ENCODE results near the gene IL1RAP.

The IL1RAP gene

DNA sequence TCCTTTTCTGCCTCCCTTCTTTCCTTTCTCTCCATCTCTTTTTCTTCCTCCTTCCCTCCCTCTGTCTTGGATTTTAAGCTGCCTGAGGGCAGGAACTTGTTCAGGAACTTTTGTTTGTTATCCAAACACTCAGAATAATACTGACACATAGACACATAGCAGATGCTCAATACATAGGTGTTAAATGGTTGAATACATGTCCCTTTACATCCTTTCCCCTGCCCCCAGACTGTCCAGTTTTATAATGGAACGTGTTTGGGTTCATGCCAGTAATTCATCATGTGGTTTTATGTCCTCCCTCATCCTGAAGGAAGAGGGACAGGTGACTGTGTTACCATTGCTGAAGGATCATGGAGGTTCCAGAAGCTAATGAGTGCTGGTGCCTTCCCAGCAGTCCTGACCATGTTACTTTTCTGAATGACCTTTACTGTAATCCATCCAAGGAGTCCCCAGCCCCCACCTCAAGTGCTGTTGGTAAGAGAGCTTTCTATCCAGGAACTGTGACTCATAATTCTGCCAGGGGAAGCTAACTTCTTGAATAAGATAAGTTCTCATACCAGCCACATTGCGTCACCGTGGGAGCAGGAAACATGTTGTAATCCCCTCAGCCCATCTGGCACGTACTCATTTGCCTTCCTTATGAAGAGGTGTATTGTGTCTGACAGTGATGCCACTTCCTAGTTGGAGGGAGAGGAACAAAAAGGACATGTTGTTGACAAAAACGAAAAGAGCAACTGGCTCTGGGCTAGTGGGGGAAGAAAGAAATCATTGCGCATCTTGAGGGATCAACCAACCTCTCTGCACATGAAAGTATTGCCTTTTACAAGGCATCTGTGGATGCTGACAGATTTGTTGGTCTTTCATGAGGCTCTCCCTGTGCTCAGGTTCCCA, 52.4 kb downstream of the IL1RAP start:
- H3K27ac ChIP-seq (ENCODE audit: low read depth, low read length): no peak overlapping the region

DNA sequence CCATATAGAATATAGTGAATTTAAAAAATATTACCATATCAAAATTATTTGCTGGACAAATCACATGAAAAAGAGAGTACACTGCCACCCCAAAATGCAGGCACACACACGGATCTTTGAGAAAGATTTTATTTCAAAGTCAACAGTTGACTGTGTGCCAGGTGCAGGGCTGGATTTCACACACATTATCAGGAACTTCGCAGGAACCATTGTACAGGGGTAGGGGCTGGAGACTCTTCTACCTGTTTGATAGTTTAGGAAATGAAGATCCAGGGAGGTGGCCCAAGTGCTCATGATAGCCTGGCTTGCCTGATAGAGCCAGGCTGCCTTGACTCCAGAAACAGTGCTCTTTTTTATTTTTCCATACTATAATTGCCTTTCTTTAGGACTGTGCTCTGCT, 54.2 kb downstream of the IL1RAP start:
- no peaks in the 10 kb centered on the region for H3K4me1 ChIP-seq (ENCODE audit: control insufficient read depth in 1 of 2, insufficient read depth in 2 of 2, low read length in 2 of 2)
- no peaks in the 10 kb centered on the region for H3K27me3 ChIP-seq (ENCODE audit: control insufficient read depth in 1 of 2, insufficient read depth in 2 of 2, low read length in 2 of 2)
- H3K9me3 ChIP-seq (ENCODE audit: control insufficient read depth in 1 of 2, low read length in 2 of 2): no peaks in the 10 kb centered on the region
- no peak overlapping the region for H3K9ac ChIP-seq (ENCODE audit: low read depth in 1 of 2, low read length in 2 of 2)
- no peak overlapping the region for H3K27ac ChIP-seq (ENCODE audit: low read depth, low read length)
- H3K4me3 ChIP-seq (ENCODE audit: low read depth in 1 of 2, low read length in 2 of 2): no peak overlapping the region
- no peaks in the 10 kb centered on the region for H3K36me3 ChIP-seq (ENCODE audit: control insufficient read depth in 1 of 2, insufficient read depth in 2 of 2, low read length in 2 of 2)

More for the DNA sequence above, 52.4 kb downstream of the IL1RAP start:
- Histone ChIP-seq H3K27me3 (ENCODE audit: control insufficient read depth in 1 of 2, insufficient read depth in 2 of 2, low read length in 2 of 2) (no peaks in the 10 kb centered on the region), H3K9ac (ENCODE audit: low read depth in 1 of 2, low read length in 2 of 2) (no peak overlapping the region), H3K36me3 (ENCODE audit: control insufficient read depth in 1 of 2, insufficient read depth in 2 of 2, low read length in 2 of 2) (no peaks in the 10 kb centered on the region), H3K9me3 (ENCODE audit: control insufficient read depth in 1 of 2, low read length in 2 of 2) (no peaks in the 10 kb centered on the region), H3K4me1 (ENCODE audit: control insufficient read depth in 1 of 2, insufficient read depth in 2 of 2, low read length in 2 of 2) (no peaks in the 10 kb centered on the region), H3K4me3 (ENCODE audit: low read depth in 1 of 2, low read length in 2 of 2) (no peak overlapping the region)

DNA sequence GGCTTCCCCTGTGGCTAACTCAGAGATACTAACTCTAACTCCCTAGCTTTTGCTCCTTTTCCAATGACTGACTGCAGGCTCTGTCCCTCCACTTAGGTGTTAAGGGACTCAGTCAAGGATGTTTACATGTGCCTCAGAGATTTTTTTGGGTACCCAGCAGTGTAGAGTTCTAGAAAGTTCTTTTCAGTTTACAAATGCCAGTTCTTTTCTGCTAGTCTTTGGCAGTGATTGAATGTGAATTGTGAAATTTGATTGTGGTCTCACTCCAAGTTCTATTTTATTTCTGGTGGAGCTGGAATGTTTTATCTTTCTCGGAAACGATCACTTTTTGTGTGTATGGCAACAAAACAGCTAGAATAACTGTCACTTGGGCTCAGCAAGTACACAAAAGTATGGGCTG, 60.6 kb downstream of the IL1RAP start:
- Histone ChIP-seq H3K36me3 (ENCODE audit: control insufficient read depth in 1 of 2, insufficient read depth in 2 of 2, low read length in 2 of 2) (no peaks in the 10 kb centered on the region), H3K27me3 (ENCODE audit: control insufficient read depth in 1 of 2, insufficient read depth in 2 of 2, low read length in 2 of 2) (no peaks in the 10 kb centered on the region), H3K9me3 (ENCODE audit: control insufficient read depth in 1 of 2, low read length in 2 of 2) (no peaks in the 10 kb centered on the region), H3K4me3 (ENCODE audit: low read depth in 1 of 2, low read length in 2 of 2) (no peak overlapping the region), H3K9ac (ENCODE audit: low read depth in 1 of 2, low read length in 2 of 2) (no peak overlapping the region), H3K4me1 (ENCODE audit: control insufficient read depth in 1 of 2, insufficient read depth in 2 of 2, low read length in 2 of 2) (no peaks in the 10 kb centered on the region), H3K27ac (ENCODE audit: low read depth, low read length) (no peak overlapping the region)

GRCh38 chr3:190575437-190576185, 61.7 kb downstream of the IL1RAP start:
- Histone ChIP-seq H3K4me1 (ENCODE audit: control insufficient read depth in 1 of 2, insufficient read depth in 2 of 2, low read length in 2 of 2) (no peaks in the 10 kb centered on the region), H3K9me3 (ENCODE audit: control insufficient read depth in 1 of 2, low read length in 2 of 2) (no peaks in the 10 kb centered on the region), H3K4me3 (ENCODE audit: low read depth in 1 of 2, low read length in 2 of 2) (no peak overlapping the region), H3K9ac (ENCODE audit: low read depth in 1 of 2, low read length in 2 of 2) (no peak overlapping the region), H3K36me3 (ENCODE audit: control insufficient read depth in 1 of 2, insufficient read depth in 2 of 2, low read length in 2 of 2) (no peaks in the 10 kb centered on the region), H3K27ac (ENCODE audit: low read depth, low read length) (no peak overlapping the region), H3K27me3 (ENCODE audit: control insufficient read depth in 1 of 2, insufficient read depth in 2 of 2, low read length in 2 of 2) (no peaks in the 10 kb centered on the region)

GRCh38 chr3:190577225-190577624, 63.3 kb downstream of the IL1RAP start:
- Histone ChIP-seq H3K36me3 (ENCODE audit: control insufficient read depth in 1 of 2, insufficient read depth in 2 of 2, low read length in 2 of 2) (no peaks in the 10 kb centered on the region), H3K4me1 (ENCODE audit: control insufficient read depth in 1 of 2, insufficient read depth in 2 of 2, low read length in 2 of 2) (no peaks in the 10 kb centered on the region), H3K27me3 (ENCODE audit: control insufficient read depth in 1 of 2, insufficient read depth in 2 of 2, low read length in 2 of 2) (no peaks in the 10 kb centered on the region), H3K9me3 (ENCODE audit: control insufficient read depth in 1 of 2, low read length in 2 of 2) (no peaks in the 10 kb centered on the region), H3K4me3 (ENCODE audit: low read depth in 1 of 2, low read length in 2 of 2) (no peak overlapping the region), H3K27ac (ENCODE audit: low read depth, low read length) (no peak overlapping the region), H3K9ac (ENCODE audit: low read depth in 1 of 2, low read length in 2 of 2) (no peak overlapping the region)

DNA sequence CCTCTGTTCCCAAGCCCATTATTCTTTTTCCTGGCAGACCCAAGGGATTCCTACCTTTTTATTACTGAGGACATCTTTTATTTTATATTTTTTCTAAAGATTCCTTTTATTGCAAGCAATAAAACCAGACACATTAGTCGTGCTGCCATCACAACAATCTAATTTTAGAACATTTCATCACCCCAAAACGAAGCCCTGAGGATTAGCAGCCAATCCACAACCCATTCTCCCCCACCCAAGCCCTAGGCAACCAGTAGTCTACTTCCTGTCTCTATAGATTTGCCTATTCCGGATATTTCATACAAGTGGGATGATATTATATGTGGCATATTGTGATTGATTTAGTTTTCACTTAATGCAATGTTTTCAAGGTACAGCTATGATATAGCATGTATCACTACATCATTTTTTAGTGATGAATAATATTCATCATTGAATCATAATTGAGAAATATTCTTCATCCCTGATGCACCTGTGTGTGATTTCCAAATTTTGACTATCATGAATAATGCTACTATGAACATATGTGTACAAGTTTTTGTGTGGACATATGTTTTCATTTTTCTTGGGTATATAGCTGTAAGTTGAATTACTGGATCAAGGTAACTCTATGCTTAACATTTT, 65.7 kb downstream of the IL1RAP start:
- Histone ChIP-seq H3K4me3 (ENCODE audit: low read depth in 1 of 2, low read length in 2 of 2) (no peak overlapping the region), H3K9me3 (ENCODE audit: control insufficient read depth in 1 of 2, low read length in 2 of 2) (no peaks in the 10 kb centered on the region), H3K9ac (ENCODE audit: low read depth in 1 of 2, low read length in 2 of 2) (no peak overlapping the region), H3K36me3 (ENCODE audit: control insufficient read depth in 1 of 2, insufficient read depth in 2 of 2, low read length in 2 of 2) (no peaks in the 10 kb centered on the region), H3K4me1 (ENCODE audit: control insufficient read depth in 1 of 2, insufficient read depth in 2 of 2, low read length in 2 of 2) (no peaks in the 10 kb centered on the region), H3K27ac (ENCODE audit: low read depth, low read length) (no peak overlapping the region), H3K27me3 (ENCODE audit: control insufficient read depth in 1 of 2, insufficient read depth in 2 of 2, low read length in 2 of 2) (no peaks in the 10 kb centered on the region)

DNA sequence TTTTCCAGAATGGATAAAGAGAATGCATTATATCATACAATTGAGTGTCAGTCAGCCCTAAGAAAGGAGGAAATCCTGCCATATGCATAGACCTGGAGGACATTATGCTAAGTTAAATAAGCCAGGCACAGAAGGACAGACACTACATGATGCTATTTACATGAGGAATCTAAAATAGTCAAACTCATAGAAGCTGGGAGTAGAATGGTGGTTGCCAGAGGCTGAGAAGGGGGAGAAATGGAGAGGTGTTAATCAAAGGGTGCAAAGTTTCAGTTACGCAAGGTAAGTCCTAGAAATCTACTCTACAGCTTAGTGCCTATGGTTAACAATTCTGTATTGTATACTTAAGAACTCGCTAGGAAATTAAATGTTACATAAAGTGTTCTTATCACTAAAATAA, 66.5 kb downstream of the IL1RAP start:
- Histone ChIP-seq H3K36me3 (ENCODE audit: control insufficient read depth in 1 of 2, insufficient read depth in 2 of 2, low read length in 2 of 2) (no peaks in the 10 kb centered on the region), H3K9me3 (ENCODE audit: control insufficient read depth in 1 of 2, low read length in 2 of 2) (no peaks in the 10 kb centered on the region), H3K9ac (ENCODE audit: low read depth in 1 of 2, low read length in 2 of 2) (no peak overlapping the region), H3K4me3 (ENCODE audit: low read depth in 1 of 2, low read length in 2 of 2) (no peak overlapping the region), H3K27ac (ENCODE audit: low read depth, low read length) (no peak overlapping the region), H3K27me3 (ENCODE audit: control insufficient read depth in 1 of 2, insufficient read depth in 2 of 2, low read length in 2 of 2) (no peaks in the 10 kb centered on the region), H3K4me1 (ENCODE audit: control insufficient read depth in 1 of 2, insufficient read depth in 2 of 2, low read length in 2 of 2) (no peaks in the 10 kb centered on the region)

DNA sequence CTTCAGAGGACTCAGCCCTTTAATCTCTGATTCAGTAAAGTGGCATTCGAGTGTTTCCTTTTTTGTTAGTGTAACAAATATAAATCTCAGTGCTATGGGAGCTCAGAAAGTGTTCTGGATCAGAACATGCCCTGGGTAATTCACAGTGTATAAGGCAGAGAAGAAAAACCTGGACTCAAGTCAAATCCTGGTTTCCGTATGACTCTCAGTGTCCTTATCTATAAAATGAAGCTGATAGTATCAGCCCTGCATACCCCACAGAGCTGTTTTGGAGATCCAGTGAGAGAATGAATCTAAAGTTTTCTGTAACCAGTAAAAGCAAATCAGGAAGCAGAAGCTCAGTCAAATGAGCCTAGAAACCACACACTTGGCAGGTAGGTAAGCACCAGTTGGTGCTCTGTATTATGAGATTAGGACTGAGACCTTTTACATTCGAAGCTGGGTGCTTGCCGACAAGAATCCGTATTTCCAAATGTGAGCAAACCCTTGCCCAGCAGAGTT, 67.2 kb downstream of the IL1RAP start:
- Histone ChIP-seq H3K9me3 (ENCODE audit: control insufficient read depth in 1 of 2, low read length in 2 of 2) (no peaks in the 10 kb centered on the region), H3K4me3 (ENCODE audit: low read depth in 1 of 2, low read length in 2 of 2) (no peak overlapping the region), H3K9ac (ENCODE audit: low read depth in 1 of 2, low read length in 2 of 2) (no peak overlapping the region), H3K27ac (ENCODE audit: low read depth, low read length) (no peak overlapping the region), H3K4me1 (ENCODE audit: control insufficient read depth in 1 of 2, insufficient read depth in 2 of 2, low read length in 2 of 2) (no peaks in the 10 kb centered on the region), H3K36me3 (ENCODE audit: control insufficient read depth in 1 of 2, insufficient read depth in 2 of 2, low read length in 2 of 2) (no peaks in the 10 kb centered on the region), H3K27me3 (ENCODE audit: control insufficient read depth in 1 of 2, insufficient read depth in 2 of 2, low read length in 2 of 2) (no peaks in the 10 kb centered on the region)

DNA sequence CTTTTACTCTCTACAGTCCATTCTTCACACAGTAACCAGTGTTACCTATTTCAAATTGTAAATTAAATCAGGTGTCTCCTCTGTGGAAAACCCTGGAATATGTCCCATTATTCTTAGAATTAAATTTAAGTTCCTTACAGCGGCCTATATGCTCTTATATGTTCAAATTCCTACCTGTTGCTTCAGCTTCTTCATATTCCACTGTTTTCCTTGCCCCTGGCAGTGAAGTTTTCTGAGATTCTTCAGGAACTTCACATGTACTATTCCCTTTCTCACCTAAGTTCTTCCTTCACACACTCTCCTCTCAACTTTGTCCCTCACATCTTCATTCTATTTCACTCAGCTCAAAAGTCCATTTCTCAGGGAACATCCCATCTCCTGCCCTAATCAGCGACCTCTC, 68.8 kb downstream of the IL1RAP start:
- no peak overlapping the region for H3K27ac ChIP-seq (ENCODE audit: low read depth, low read length)
- H3K9me3 ChIP-seq (ENCODE audit: control insufficient read depth in 1 of 2, low read length in 2 of 2): no peaks in the 10 kb centered on the region
- no peak overlapping the region for H3K9ac ChIP-seq (ENCODE audit: low read depth in 1 of 2, low read length in 2 of 2)
- no peak overlapping the region for H3K4me3 ChIP-seq (ENCODE audit: low read depth in 1 of 2, low read length in 2 of 2)
- H3K27me3 ChIP-seq (ENCODE audit: control insufficient read depth in 1 of 2, insufficient read depth in 2 of 2, low read length in 2 of 2): no peaks in the 10 kb centered on the region
- no peaks in the 10 kb centered on the region for H3K4me1 ChIP-seq (ENCODE audit: control insufficient read depth in 1 of 2, insufficient read depth in 2 of 2, low read length in 2 of 2)
- no peaks in the 10 kb centered on the region for H3K36me3 ChIP-seq (ENCODE audit: control insufficient read depth in 1 of 2, insufficient read depth in 2 of 2, low read length in 2 of 2)
